K562 (cell line): ENCODE data around the gene PNPLA2. TPM values are rescaled to one million over a fixed set of nuclear protein-coding genes. Genes with fewer than 3 reads are reported as not detected.

Experiments used
- ETV5 ChIP-seq: sonication (generic); formaldehyde crosslinking; IDR thresholded peaks from 2 replicates; pipeline ENCODE4 v1.4.0; 2020; ENCODE audit warnings: low read depth, mild to moderate bottlenecking, missing genetic modification reagents
- FOXM1 ChIP-seq, 2 experiments: fragments of 450-650 bp in 1 of 2; sonication (generic) in 1 of 2; formaldehyde crosslinking in 1 of 2; IDR thresholded peaks; 2 replicates each; pipeline versions ENCODE4 v1.6.1 to v1.9.0; 2017 to 2022; ENCODE audit warnings: low read depth in 2 of 2, mild to moderate bottlenecking in 2 of 2, missing genetic modification reagents in 1 of 2, moderate library complexity in 1 of 2
- MXD1 ChIP-seq: fragments of 250-450 bp; sonication (Bioruptor Pico); IDR thresholded peaks from 2 replicates; pipeline ENCODE4 v1.8.0; 2021; ENCODE audit warnings: borderline replicate concordance, mild to moderate bottlenecking, moderate library complexity; ENCODE audit not compliant: poor library complexity, severe bottlenecking
- ZNF592 ChIP-seq: fragments of 450-650 bp; IDR thresholded peaks from 2 replicates; pipeline ENCODE4 v1.6.1; 2017; ENCODE audit warnings: antibody characterized with exemption, mild to moderate bottlenecking
- polyA plus RNA-seq, 8 experiments: library from polyadenylated mRNA; depleted of rRNA in 4 of 8; stranded (reverse) in 5 of 8; unstranded in 3 of 8; fragments of >200 nt; fragmentation: Nextera tagmentation in 2 of 8; fragmentation: Illumina TruSeq in 1 of 8; extraction: Ambion mirVana in 2 of 8; extraction: Trizol in 1 of 8; gene quantifications; 2 replicates each; pipeline versions ENCODE4 v1.2.1 to v1.2.3, GENCODE V29; 2011 to 2014; ENCODE audit warnings: inconsistent platforms in 1 of 8, missing spikeins in 1 of 8
- total RNA-seq, 7 experiments: library from RNA; depleted of rRNA in 6 of 7; stranded (reverse); fragments of >200 nt in 6 of 7; fragmentation: Illumina TruSeq in 2 of 7; extraction: Trizol in 2 of 7; gene quantifications; 2 replicates each; pipeline versions ENCODE4 v1.2.1 to v1.2.3, GENCODE V29; 2011 to 2021; ENCODE audit warnings: low replicate concordance in 1 of 7

Gene PNPLA2
- total and polyA plus RNA-seq, 9 of the 15 experiments (the other 6 are each of a cell fraction or from before 2014, with no cell fraction given), result 0.39 to 87.1 (median 8.4) TPM

- no peak for TF ChIP-seq ZNF592
- TF ChIP-seq MXD1 (CRISPR knock-in tag), result no peak
- no peak for TF ChIP-seq FOXM1 (IDR thresholded peaks at IDR 0.05; ENCODE audit: low read depth)
- TF ChIP-seq FOXM1 (CRISPR knock-in tag; IDR thresholded peaks at IDR 0.05; ENCODE audit: low read depth), result no peak
- no peak for TF ChIP-seq ETV5 (CRISPR knock-in tag)
Observed at GRCh38 chr11:794766-795633, 23.7 kb upstream of the PNPLA2 start (continued).
